Stomach smooth muscle (tissue), 2 donors: ENCODE data around the gene AHR.
"Not testable (repeated sequence)": the region's sequence is repeated elsewhere in the genome, so short reads cannot be mapped to it uniquely, and the experiment has no call there.

Source experiments
- H3K27ac ChIP-seq: one replicate; pipeline ENCODE4 v1.7.0; 2013; ENCODE audit warnings: mild to moderate bottlenecking, low read length, inconsistent platforms
- H3K27me3 ChIP-seq, 2 donors: one replicate each; pipeline ENCODE4 v1.7.0; 2013; ENCODE audit warnings: low read length in 2 of 2; ENCODE audit not compliant: insufficient read depth in 2 of 2, control insufficient read depth in 1 of 2
- H3K36me3 ChIP-seq, 2 donors: one replicate each; pipeline ENCODE4 v1.7.0; 2013; ENCODE audit warnings: low read length in 2 of 2; ENCODE audit not compliant: control insufficient read depth in 2 of 2, insufficient read depth in 2 of 2
- H3K4me1 ChIP-seq: one replicate; pipeline ENCODE4 v1.7.0; 2013; ENCODE audit warnings: low read length; ENCODE audit not compliant: control insufficient read depth, insufficient read depth
- H3K4me3 ChIP-seq, 2 donors: one replicate each; pipeline ENCODE4 v1.7.0; 2013; ENCODE audit warnings: low read length in 2 of 2
- H3K9ac ChIP-seq, 2 donors: one replicate each; pipeline ENCODE4 v1.7.0; 2013; ENCODE audit warnings: low read length in 2 of 2, mild to moderate bottlenecking in 1 of 2
- H3K9me3 ChIP-seq, 2 donors: one replicate each; pipeline ENCODE4 v1.7.0; 2013; ENCODE audit warnings: low read length in 2 of 2; ENCODE audit not compliant: control insufficient read depth in 2 of 2
- donor health status: healthy.
- donor health status: Pancreatic carcinoma.

AHR gene

GRCh38 chr7:17376595-17376994 is 78.1 kb downstream of the AHR start:
- H3K4me3 ChIP-seq: no peak overlapping the region
- peaks cover 5% of the 10 kb centered on the region for H3K4me1 ChIP-seq
- H3K27ac ChIP-seq: no peak overlapping the region
- no peak overlapping the region for H3K9ac ChIP-seq
- H3K36me3 ChIP-seq: no peaks in the 10 kb centered on the region
- no peaks in the 10 kb centered on the region for H3K9me3 ChIP-seq
- H3K27me3 ChIP-seq: no peaks in the 10 kb centered on the region

GRCh38 chr7:17380736-17381662 is 82.5 kb downstream of the AHR start:
- no peak overlapping the region for H3K4me3 ChIP-seq

GRCh38 chr7:17382408-17383354 is 84.2 kb downstream of the AHR start:
- H3K36me3 ChIP-seq, H3K27me3 ChIP-seq, H3K9me3 ChIP-seq, H3K4me1 ChIP-seq, H3K9ac ChIP-seq, H3K27ac ChIP-seq, H3K4me3 ChIP-seq: not testable (repeated sequence)

More at GRCh38 chr7:17380736-17381662, 82.5 kb downstream of the AHR start:
- no peak overlapping the region for H3K9ac ChIP-seq
- no peaks in the 10 kb centered on the region for H3K9me3 ChIP-seq
- no peaks in the 10 kb centered on the region for H3K36me3 ChIP-seq
- no peaks in the 10 kb centered on the region for H3K27me3 ChIP-seq
- no peak overlapping the region for H3K27ac ChIP-seq
- no peaks in the 10 kb centered on the region for H3K4me1 ChIP-seq

DNA sequence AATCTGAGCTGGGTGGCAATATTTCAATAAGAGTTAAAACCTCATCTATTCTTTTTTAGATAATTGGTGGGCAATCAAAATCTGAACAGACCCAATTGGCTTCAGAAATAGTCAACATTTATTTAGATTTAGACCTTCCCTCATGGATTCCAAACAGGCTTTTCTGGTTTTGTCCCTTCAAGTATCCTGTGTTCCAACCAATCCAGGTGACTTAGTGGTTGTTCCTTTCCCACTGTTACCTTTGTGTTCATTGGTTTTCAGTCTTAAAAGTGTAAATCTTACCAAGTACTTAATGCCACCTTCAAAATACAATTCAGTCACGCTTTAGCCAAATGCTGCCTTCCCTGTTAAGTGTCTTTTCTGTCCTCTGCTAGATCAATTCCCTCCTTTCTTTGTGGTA is 85.9 kb downstream of the AHR start:
- H3K4me1 ChIP-seq: no peaks in the 10 kb centered on the region
- H3K36me3 ChIP-seq: no peaks in the 10 kb centered on the region
- no peaks in the 10 kb centered on the region for H3K9me3 ChIP-seq
- no peak overlapping the region for H3K9ac ChIP-seq
- no peak overlapping the region for H3K27ac ChIP-seq
- no peaks in the 10 kb centered on the region for H3K27me3 ChIP-seq
- no peak overlapping the region for H3K4me3 ChIP-seq

DNA sequence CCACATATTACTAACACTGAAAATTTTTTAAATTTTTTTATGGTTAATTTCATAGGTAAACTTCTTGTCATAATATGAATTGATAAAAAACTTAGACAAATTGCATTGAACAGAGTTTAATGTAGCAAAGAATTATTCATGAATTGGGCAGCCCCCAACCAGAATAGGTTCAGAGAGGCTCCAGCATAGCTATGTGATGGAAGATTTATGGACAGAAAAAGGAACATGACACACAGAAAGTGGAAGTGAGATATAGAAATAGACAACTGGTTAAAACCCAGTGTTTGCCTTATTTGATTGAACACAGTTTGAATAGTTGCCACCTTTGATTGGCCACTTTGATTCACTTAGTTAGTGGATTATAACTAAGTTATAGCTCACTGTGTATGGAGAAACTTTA is 87.2 kb downstream of the AHR start:
- Histone ChIP-seq H3K9ac (no peak overlapping the region), H3K27me3 (no peaks in the 10 kb centered on the region), H3K4me1 (no peaks in the 10 kb centered on the region), H3K36me3 (no peaks in the 10 kb centered on the region), H3K4me3 (no peak overlapping the region), H3K27ac (no peak overlapping the region), H3K9me3 (no peaks in the 10 kb centered on the region)

GRCh38 chr7:17390392-17390791 is 91.9 kb downstream of the AHR start:
- Histone ChIP-seq H3K27me3 (no peaks in the 10 kb centered on the region), H3K27ac (no peak overlapping the region), H3K4me3 (no peak overlapping the region), H3K9me3 (no peaks in the 10 kb centered on the region), H3K36me3 (no peaks in the 10 kb centered on the region), H3K9ac (no peak overlapping the region), H3K4me1 (no peaks in the 10 kb centered on the region)

DNA sequence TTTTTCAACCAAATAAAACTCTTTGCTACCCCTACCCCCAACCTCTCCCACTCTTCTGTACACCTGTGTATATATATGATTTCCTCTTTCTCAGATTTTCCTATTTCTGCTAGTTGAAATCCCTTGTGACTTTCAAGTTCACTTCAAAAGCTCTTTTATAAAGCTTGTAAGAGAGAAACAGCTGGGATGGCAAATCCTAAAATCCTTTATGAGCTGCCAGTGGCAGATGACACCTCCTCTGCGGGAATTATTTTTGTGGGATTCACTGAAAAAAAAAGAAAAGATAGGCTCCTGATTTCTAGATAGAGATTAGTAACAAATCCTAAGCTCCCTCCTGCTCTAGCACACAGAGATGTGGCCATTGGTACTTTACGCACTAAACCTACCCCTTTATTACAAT is 92.9 kb downstream of the AHR start:
- H3K4me1 ChIP-seq: no peaks in the 10 kb centered on the region
- H3K9ac ChIP-seq: no peak overlapping the region
- H3K4me3 ChIP-seq: no peak overlapping the region
- H3K27me3 ChIP-seq: no peaks in the 10 kb centered on the region
- no peaks in the 10 kb centered on the region for H3K36me3 ChIP-seq
- no peaks in the 10 kb centered on the region for H3K9me3 ChIP-seq
- H3K27ac ChIP-seq: no peak overlapping the region

DNA sequence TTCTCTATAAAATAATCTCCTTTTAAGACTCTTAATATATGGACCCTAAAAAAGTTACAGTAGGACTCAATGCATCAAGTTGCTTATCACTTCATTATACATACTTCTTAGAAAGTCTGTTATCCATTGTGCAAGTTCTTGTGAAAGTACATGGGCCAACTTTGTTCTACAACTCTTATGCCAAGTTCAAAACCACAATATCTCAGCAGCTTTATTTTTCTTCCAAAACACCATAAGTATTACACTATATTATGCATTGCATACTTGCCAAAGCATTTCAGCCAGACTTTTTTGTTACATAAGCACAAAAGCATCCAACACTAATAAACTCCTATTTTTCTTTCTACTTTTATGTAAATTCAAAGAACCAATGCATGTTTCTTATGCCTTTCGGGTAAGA is 94.4 kb downstream of the AHR start:
- Histone ChIP-seq H3K27me3 (no peaks in the 10 kb centered on the region), H3K36me3 (no peaks in the 10 kb centered on the region), H3K9me3 (no peaks in the 10 kb centered on the region), H3K4me1 (no peaks in the 10 kb centered on the region), H3K9ac (no peak overlapping the region), H3K27ac (no peak overlapping the region), H3K4me3 (no peak overlapping the region)

- H3K9me3 ChIP-seq, H3K4me3 ChIP-seq, H3K4me1 ChIP-seq, H3K27ac ChIP-seq, H3K9ac ChIP-seq, H3K27me3 ChIP-seq, H3K36me3 ChIP-seq: not testable (repeated sequence)
Measured at GRCh38 chr7:17394563-17394962, 96.1 kb downstream of the AHR start.
